Measurements from ENCODE around the gene AKT1. TPM values are rescaled to one million over a fixed set of nuclear protein-coding genes. Genes with fewer than 3 reads are reported as not detected.

The AKT1 gene
- total RNA-seq, 3 donors from 2014 or later, result 122 to 176 (median 128) TPM

GRCh38 chr14:104734991-104735779, 60.4 kb downstream of the AKT1 start:
- Histone ChIP-seq H3K4me3 (no peak overlapping the region), H3K36me3 (ENCODE audit: low read depth) (no peaks in the 10 kb centered on the region), H3K4me1 (ENCODE audit: low read depth) (peaks cover 15% of the 10 kb centered on the region), H3K9me3 (no peaks in the 10 kb centered on the region)
- DNase-seq (no peak), ATAC-seq (no peak)
- intact Hi-C loops (cut with DNase I, micrococcal nuclease), result no loop called here
- no peak for TF ChIP-seq CTCF (IDR thresholded peaks at IDR 0.05)

- intact Hi-C loops (cut with DNase I, micrococcal nuclease), result no loop called here
- no peaks in the 10 kb centered on the region for H3K36me3 ChIP-seq (ENCODE audit: low read depth)
- no peak overlapping the region for H3K4me3 ChIP-seq
- no peaks in the 10 kb centered on the region for H3K9me3 ChIP-seq
- DNase-seq (no peak), ATAC-seq (no peak)
- TF ChIP-seq CTCF (IDR thresholded peaks at IDR 0.05), result no peak
- peaks cover 15% of the 10 kb centered on the region for H3K4me1 ChIP-seq (ENCODE audit: low read depth)
Observed at GRCh38 chr14:104734601-104734990, 61.0 kb downstream of the AKT1 start.

- H3K4me3 ChIP-seq, result no peak overlapping the region
- DNase-seq (no peak), ATAC-seq (no peak)
- H3K9me3 ChIP-seq, result no peaks in the 10 kb centered on the region
- intact Hi-C loops (cut with DNase I, micrococcal nuclease), result no loop called here
- no peak for TF ChIP-seq CTCF (IDR thresholded peaks at IDR 0.05)
- H3K4me1 ChIP-seq (ENCODE audit: low read depth), result peaks cover 15% of the 10 kb centered on the region
- H3K36me3 ChIP-seq (ENCODE audit: low read depth), result no peaks in the 10 kb centered on the region
Observed at GRCh38 chr14:104734051-104734587, 61.4 kb downstream of the AKT1 start.

- Histone ChIP-seq H3K4me1 (ENCODE audit: low read depth) (peaks cover 15% of the 10 kb centered on the region), H3K9me3 (no peaks in the 10 kb centered on the region), H3K36me3 (ENCODE audit: low read depth) (no peaks in the 10 kb centered on the region), H3K4me3 (no peak overlapping the region)
- peak; percentile 79 for ATAC-seq
- DNase-seq, result peak; percentile 83 to 87 (median 84)
- no peak for TF ChIP-seq CTCF (IDR thresholded peaks at IDR 0.05)
- intact Hi-C loops (cut with DNase I, micrococcal nuclease), result no loop called here
Observed at GRCh38 chr14:104732931-104733681, 62.4 kb downstream of the AKT1 start.

- H3K36me3 ChIP-seq (ENCODE audit: low read depth), result no peaks in the 10 kb centered on the region
- peak; percentile 84 for ATAC-seq
- peaks cover 15% of the 10 kb centered on the region for H3K4me1 ChIP-seq (ENCODE audit: low read depth)
- no peak overlapping the region for H3K4me3 ChIP-seq
- intact Hi-C loops (cut with DNase I, micrococcal nuclease), result no loop called here
- TF ChIP-seq CTCF (IDR thresholded peaks at IDR 0.05), result no peak
- no peaks in the 10 kb centered on the region for H3K9me3 ChIP-seq
- peak; percentile 89 to 93 (median 91) for DNase-seq
Observed at GRCh38 chr14:104732355-104732804, 63.2 kb downstream of the AKT1 start.
